Stimulated activated naive B cell treated with anti-CD40 and anti-IgM and Interleukin-4, amounts not matched to agents 10 μg/mL and 1 μg/mL and 100 μg/mL, for 72 hours (primary cell): ENCODE results near the gene ARRB1.
"Not testable (repeated sequence)": the region's sequence is repeated elsewhere in the genome, so short reads cannot be mapped to it uniquely, and the experiment has no call there.

Source experiments
- ATAC-seq, 2 donors: fragments of 150-1000 bp; cut with Tn5 transposase; replicated peaks; 2 replicates each; pipeline ENCODE4 v1.10.0; 2021; ENCODE audit warnings: moderate library complexity in 1 of 2
- DNase-seq: peaks from one replicate; pipeline ENCODE4 v3.0.0; 2021
- H3K27ac Mint-ChIP-seq: one replicate; pipeline ENCODE4 v1.8.0; 2022; ENCODE audit warnings: mild to moderate bottlenecking, mixed read lengths
- H3K27me3 Mint-ChIP-seq, 2 donors: one replicate each; pipeline ENCODE4 v1.8.0; 2022; ENCODE audit warnings: mixed read lengths in 2 of 2
- H3K36me3 Mint-ChIP-seq, 2 donors: one replicate each; pipeline ENCODE4 v1.8.0; 2022; ENCODE audit warnings: mixed read lengths in 2 of 2, mild to moderate bottlenecking in 1 of 2
- H3K4me1 Mint-ChIP-seq, 2 donors: one replicate each; pipeline ENCODE4 v1.8.0; 2022; ENCODE audit warnings: mixed read lengths in 2 of 2, mild to moderate bottlenecking in 1 of 2
- H3K4me3 Mint-ChIP-seq, 2 donors: one replicate each; pipeline ENCODE4 v1.8.0; 2022; ENCODE audit warnings: mild to moderate bottlenecking in 2 of 2, mixed read lengths in 2 of 2, moderate library complexity in 1 of 2
- H3K9me3 Mint-ChIP-seq, 2 donors: one replicate each; pipeline ENCODE4 v1.8.0; 2022; ENCODE audit warnings: mixed read lengths in 2 of 2, mild to moderate bottlenecking in 1 of 2

ARRB1 gene

DNA sequence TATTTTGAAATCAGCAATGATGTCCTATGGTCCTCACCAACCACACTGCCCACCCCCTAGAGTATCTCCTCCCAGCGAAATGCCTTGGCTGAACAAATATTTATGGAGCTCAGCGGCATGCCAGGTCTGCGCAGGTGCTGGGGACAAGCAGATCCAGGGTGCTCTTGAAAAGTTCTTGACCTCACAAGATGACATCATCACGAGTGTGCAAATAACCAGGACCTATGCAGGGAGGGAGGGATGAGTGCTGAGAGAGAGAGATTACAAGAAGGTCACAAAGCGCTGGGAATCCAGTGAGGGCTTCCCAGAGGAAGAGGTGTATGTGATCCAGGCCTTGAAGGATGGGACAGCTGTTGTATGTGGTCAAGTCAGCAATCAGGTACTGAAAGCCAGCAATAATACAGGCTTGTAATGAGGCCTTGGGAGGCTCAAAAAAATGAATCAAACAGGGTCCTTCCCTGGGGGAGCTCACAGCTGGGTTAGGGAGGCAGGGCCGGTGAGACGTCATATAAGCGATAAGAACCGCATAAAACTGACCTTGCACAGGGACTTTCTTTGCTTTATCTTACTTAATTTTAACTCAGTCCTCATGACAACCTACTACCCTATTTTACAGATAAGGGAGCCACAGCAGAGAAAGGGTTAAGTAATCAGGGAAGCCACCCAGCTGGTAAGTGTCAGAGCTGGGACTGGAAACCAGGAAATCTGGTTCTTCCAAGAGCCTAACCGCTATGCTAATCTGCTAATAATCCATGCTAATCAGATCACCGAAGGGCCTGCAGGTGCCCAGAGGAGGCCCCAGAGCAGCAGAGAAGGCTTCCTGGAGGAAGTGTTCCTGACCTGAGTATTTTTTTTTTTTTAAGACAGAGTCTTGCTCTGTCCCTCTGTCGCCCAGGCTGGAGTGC, 8.2 kb downstream of the ARRB1 start:
- H3K4me1 Mint-ChIP-seq = peaks cover 46 to 81% of the 10 kb centered on the region in 2 donors

DNA sequence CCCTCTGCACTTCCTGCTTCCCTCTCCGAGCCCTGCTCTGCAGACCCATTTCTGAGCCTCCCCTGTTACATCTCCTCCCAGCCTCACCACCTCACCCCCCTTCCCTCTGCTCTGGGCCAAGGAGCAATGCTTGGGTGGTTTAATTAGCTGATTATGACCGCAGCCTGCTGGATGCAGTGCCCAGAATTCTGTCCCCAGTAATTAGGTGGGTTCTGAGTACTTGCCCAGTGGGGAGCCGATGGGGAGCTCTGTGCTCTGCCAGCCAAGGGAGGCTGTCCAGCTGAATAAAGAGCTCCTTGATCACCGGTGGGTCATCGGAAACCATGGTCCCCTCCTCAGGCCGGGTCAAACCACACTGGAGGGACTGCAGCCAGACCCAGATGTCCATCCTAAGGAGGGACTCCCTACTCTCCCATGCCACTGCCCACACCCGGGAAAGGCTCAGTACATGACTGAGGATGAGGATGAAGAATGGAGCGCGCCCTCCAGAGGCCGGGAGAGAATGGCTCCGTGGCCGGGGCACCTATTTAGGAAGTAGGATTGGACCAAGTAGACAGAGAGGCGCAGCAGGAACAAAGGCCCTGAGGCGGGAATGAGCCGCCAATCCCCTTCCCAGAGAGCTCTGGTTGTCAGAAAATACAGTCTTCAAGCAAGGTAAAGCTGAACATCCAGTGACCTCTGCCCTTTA, 9.1 kb downstream of the ARRB1 start:
- H3K4me1 Mint-ChIP-seq = peaks cover 53 to 90% of the 10 kb centered on the region in 2 donors
- peaks cover 0 to 2% of the 10 kb centered on the region in 2 donors for H3K9me3 Mint-ChIP-seq
- H3K27me3 Mint-ChIP-seq = no peaks in the 10 kb centered on the region
- DNase-seq (no peak), ATAC-seq (no peak)
- no peaks in the 10 kb centered on the region for H3K36me3 Mint-ChIP-seq
- no peak overlapping the region for H3K4me3 Mint-ChIP-seq
- peak overlapping the region; percentile 25 for H3K27ac Mint-ChIP-seq

More for the DNA sequence above, 8.2 kb downstream of the ARRB1 start:
- Mint-ChIP-seq H3K9me3 (peaks cover 0 to 2% of the 10 kb centered on the region in 2 donors), H3K27me3 (no peaks in the 10 kb centered on the region), H3K36me3 (no peaks in the 10 kb centered on the region), H3K27ac (peak overlapping the region; percentile 42), H3K4me3 (no peak overlapping the region)
- ATAC-seq (no peak), DNase-seq (no peak)

DNA sequence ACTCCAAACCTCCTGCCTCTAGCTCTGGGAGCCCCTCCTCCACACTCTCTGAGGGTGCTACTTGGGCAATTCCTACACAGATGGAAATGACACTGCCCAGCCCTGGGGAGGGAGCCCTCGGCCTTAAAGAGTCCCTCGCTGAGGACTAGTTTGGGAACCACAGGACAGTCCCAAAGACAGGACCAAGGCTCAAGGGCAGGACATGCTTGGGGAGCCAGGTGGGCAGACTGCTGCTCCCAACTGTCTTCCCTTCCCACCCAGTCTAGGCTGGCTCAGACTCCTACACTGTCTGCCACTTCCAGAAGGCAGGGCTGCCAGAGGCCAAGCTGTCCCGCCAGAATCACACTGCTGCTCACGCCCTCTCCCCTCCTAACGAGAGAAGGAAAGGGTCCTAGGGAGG, 9.8 kb downstream of the ARRB1 start:
- DNase-seq = no peak
- Mint-ChIP-seq H3K4me1 (peaks cover 55 to 92% of the 10 kb centered on the region in 2 donors), H3K4me3 (no peak overlapping the region), H3K9me3 (peaks cover 0 to 2% of the 10 kb centered on the region in 2 donors), H3K27me3 (no peaks in the 10 kb centered on the region), H3K27ac (no peak overlapping the region), H3K36me3 (no peaks in the 10 kb centered on the region)
- no peak for ATAC-seq

DNA sequence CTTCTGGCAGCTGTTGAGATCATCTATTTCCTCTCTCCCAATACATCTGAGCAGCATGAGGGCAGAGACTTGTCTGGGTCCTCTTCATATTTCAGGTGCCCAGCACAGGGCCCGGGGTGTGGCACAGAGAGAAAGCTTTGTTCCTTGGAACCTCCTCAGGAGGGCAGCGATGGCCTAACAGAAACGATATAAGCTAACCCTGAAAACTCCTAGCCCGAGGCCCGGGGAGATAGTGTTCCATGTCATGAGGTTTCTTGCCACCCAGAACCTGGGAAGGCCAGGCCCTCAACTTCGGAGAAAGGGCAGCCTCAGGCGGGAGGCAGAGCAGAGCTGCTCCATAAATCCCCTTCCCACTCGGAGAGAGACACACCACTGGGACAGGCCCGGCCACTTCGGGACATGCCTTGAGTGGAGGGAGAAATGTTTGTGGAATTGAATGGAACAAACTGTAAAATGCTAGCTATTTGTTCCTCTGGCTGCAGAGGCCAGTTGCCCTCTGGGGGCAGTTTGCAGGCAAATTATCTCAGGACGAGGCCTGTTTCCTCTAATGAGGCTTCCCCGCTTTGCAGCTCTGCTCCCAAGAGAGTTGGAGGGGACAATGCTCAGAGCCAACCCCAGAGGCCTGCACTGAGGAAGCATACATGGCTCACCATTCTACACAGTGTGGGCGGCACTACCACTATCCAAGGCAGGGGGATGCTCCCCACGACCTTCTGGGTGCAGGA, 11.6 kb downstream of the ARRB1 start:
- ATAC-seq (peak; percentile 74 to 83), DNase-seq (peak; percentile 41)
- Mint-ChIP-seq H3K4me3 (peak overlapping the region; percentile 41 to 52), H3K27ac (peak overlapping the region; percentile 56), H3K4me1 (peaks cover 39 to 74% of the 10 kb centered on the region in 2 donors), H3K36me3 (no peaks in the 10 kb centered on the region), H3K27me3 (no peaks in the 10 kb centered on the region), H3K9me3 (peaks cover 0 to 2% of the 10 kb centered on the region in 2 donors)

GRCh38 chr11:75338516-75339208, 12.8 kb downstream of the ARRB1 start:
- no peaks in the 10 kb centered on the region for H3K27me3 Mint-ChIP-seq
- peaks cover 36 to 64% of the 10 kb centered on the region in 2 donors for H3K4me1 Mint-ChIP-seq
- H3K4me3 Mint-ChIP-seq = no peak overlapping the region
- H3K36me3 Mint-ChIP-seq = no peaks in the 10 kb centered on the region
- DNase-seq = no peak
- ATAC-seq = no peak
- H3K27ac Mint-ChIP-seq = no peak overlapping the region
- H3K9me3 Mint-ChIP-seq = peaks cover 0 to 2% of the 10 kb centered on the region in 2 donors

GRCh38 chr11:75337195-75337654, 14.2 kb downstream of the ARRB1 start:
- no peaks in the 10 kb centered on the region for H3K36me3 Mint-ChIP-seq

DNA sequence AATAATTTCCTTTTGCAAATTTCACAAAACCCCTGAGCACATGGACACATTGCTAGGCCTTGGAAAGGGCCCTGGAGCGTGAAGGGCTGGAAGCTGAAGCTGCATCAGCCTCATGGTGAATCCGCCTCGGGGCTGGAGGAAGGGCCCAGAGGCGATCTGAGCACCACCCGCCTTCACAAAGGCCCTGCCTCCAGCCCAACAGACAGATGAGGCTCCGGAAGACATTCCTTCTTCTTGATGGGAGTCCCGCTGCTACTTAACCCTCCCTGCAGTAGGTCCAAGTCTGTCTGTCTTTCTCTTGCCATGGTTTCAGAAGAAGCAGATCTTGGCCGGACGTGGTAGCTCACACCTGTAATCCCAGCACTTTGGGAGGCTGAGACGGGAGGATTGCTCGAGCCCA, 16.5 kb downstream of the ARRB1 start:
- no peaks in the 10 kb centered on the region for H3K27me3 Mint-ChIP-seq
- no peak overlapping the region for H3K4me3 Mint-ChIP-seq
- no peaks in the 10 kb centered on the region for H3K36me3 Mint-ChIP-seq
- H3K27ac Mint-ChIP-seq = no peak overlapping the region
- H3K4me1 Mint-ChIP-seq = peaks cover 18 to 28% of the 10 kb centered on the region in 2 donors
- no peak for DNase-seq
- H3K9me3 Mint-ChIP-seq = no peaks in the 10 kb centered on the region
- ATAC-seq = no peak

More at GRCh38 chr11:75337195-75337654, 14.2 kb downstream of the ARRB1 start:
- Mint-ChIP-seq H3K27ac (no peak overlapping the region), H3K27me3 (no peaks in the 10 kb centered on the region), H3K4me3 (no peak overlapping the region), H3K4me1 (peaks cover 34 to 50% of the 10 kb centered on the region in 2 donors), H3K9me3 (peaks cover 0 to 2% of the 10 kb centered on the region in 2 donors)
- ATAC-seq = no peak
- no peak for DNase-seq

- Mint-ChIP-seq H3K4me3 (no peak overlapping the region), H3K36me3 (no peaks in the 10 kb centered on the region), H3K4me1 (peaks cover 14 to 23% of the 10 kb centered on the region in 2 donors), H3K9me3 (no peaks in the 10 kb centered on the region), H3K27me3 (no peaks in the 10 kb centered on the region), H3K27ac (no peak overlapping the region)
- ATAC-seq (no peak), DNase-seq (no peak)
Observed at GRCh38 chr11:75334402-75334891, 17.0 kb downstream of the ARRB1 start.

DNA sequence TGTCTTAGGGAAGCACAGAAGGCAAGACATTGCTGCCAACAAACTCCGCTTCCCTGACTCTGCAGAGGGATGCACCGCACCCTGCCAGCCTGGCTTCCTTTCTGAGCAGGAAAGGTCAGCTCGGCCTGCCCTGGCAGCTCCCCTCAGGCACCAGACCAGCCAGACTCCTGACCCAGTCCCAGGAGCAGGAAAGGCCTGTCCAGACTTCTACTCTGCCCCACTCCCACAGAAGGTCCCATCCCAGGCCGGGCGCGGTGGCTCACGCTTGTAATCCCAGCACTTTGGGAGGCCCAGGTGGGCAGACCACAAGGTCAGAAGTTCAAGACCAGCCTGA, 17.7 kb downstream of the ARRB1 start:
- H3K4me1 Mint-ChIP-seq = peaks cover 10 to 22% of the 10 kb centered on the region in 2 donors
- no peaks in the 10 kb centered on the region for H3K9me3 Mint-ChIP-seq
- no peak overlapping the region for H3K27ac Mint-ChIP-seq
- H3K4me3 Mint-ChIP-seq = no peak overlapping the region
- no peaks in the 10 kb centered on the region for H3K36me3 Mint-ChIP-seq
- ATAC-seq = no peak
- H3K27me3 Mint-ChIP-seq = no peaks in the 10 kb centered on the region
- no peak for DNase-seq

GRCh38 chr11:75333022-75333806, 18.2 kb downstream of the ARRB1 start:
- ATAC-seq (no peak), DNase-seq (no peak)
- Mint-ChIP-seq H3K4me3 (no peak overlapping the region), H3K9me3 (no peaks in the 10 kb centered on the region), H3K36me3 (no peaks in the 10 kb centered on the region), H3K27ac (no peak overlapping the region), H3K4me1 (peaks cover 10 to 23% of the 10 kb centered on the region in 2 donors), H3K27me3 (no peaks in the 10 kb centered on the region)

DNA sequence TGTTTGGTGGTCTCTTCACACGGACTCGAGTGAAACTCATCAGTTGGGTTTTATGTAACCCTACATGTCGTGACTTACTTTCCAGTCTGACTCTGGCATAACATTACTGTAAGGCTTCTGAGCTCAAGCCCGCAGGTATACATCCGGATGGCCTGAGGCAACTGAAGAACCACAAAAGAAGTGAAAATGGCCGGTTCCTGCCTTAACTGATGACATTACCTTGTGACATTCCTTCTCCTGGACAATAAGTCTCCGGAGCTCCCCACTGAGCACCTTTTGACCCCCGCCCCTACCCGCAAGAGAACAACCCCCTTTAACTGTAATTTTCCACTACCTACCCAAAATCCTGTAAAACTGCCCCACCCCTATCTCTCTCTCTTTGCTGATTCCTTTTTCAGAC, 19.7 kb downstream of the ARRB1 start:
- not testable (repeated sequence) for DNase-seq, H3K36me3 Mint-ChIP-seq, H3K9me3 Mint-ChIP-seq, H3K27me3 Mint-ChIP-seq, H3K27ac Mint-ChIP-seq, H3K4me1 Mint-ChIP-seq, H3K4me3 Mint-ChIP-seq, ATAC-seq

- DNase-seq, H3K27ac Mint-ChIP-seq, H3K36me3 Mint-ChIP-seq, H3K27me3 Mint-ChIP-seq, H3K9me3 Mint-ChIP-seq, ATAC-seq, H3K4me3 Mint-ChIP-seq: not testable (repeated sequence)
- H3K4me1 Mint-ChIP-seq = peaks cover 2 to 14% of the 10 kb centered on the region in 2 donors
Observed at GRCh38 chr11:75331304-75331703, 20.2 kb downstream of the ARRB1 start.

DNA sequence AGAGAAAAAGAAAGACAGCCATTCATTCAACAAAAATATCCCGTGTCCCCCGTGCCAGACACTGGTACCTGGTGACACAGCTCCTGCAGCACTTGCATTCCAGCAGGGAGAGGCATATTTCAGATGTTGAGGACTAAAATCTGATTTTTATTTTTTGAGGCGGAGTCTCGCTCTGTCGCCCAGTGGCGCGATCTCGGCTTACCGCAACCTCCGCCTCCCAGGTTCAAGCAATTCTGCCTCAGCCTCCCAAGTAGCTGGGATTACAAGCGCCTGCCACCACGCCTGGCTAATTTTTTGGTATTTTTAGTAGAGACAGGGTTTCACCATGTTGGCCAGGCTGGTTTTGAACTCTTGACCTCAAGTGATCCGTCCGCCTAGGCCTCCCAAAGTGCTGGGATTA, 20.6 kb downstream of the ARRB1 start:
- peaks cover 2 to 18% of the 10 kb centered on the region in 2 donors for H3K4me1 Mint-ChIP-seq
- H3K27me3 Mint-ChIP-seq, H3K27ac Mint-ChIP-seq, H3K4me3 Mint-ChIP-seq, ATAC-seq, DNase-seq, H3K36me3 Mint-ChIP-seq, H3K9me3 Mint-ChIP-seq: not testable (repeated sequence)
